ENCODE data around the gene LIF.
"Not testable (repeated sequence)": the region's sequence is repeated elsewhere in the genome, so short reads cannot be mapped to it uniquely, and the experiment has no call there.

Gene LIF

DNA sequence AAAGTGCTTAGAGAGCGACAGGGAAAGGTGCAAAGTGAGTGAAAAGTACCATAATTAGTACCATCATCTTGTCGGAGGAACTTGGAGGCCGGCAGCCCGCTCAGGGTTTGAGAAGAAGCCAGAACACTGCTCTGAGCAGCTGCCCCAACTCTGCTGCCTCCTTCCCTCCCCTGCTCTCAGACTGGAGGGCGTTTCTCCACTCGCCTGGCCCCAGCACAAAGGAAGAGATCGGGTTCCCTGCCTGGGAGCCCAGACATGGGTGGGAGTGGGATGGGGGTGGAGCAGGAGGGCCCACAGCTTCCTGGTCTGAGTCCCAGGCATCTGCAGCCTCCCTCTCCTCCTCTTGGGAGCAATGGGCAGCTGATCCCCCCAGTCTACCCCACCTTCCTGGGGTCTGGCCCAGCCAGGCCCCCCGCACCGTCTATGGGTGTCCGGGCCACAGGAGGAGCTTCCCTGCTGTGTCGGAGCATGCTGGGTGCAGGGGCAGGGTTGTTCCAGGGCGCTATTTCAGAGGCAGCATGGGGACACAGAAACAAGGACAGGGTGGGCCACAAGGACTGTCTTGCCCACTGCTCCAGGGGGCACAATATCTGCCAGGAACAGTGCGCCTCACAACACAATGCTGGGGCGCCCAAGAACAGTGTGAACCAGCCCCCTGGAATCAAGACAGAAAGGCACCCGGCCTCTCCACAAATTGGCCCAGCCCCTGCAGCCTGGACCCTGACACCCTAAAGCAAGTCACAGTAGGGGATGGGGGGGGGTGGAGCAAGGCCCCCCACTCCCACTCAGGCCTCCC, 4.8 kb downstream of the LIF start:
- no peak for DNase-seq

DNA sequence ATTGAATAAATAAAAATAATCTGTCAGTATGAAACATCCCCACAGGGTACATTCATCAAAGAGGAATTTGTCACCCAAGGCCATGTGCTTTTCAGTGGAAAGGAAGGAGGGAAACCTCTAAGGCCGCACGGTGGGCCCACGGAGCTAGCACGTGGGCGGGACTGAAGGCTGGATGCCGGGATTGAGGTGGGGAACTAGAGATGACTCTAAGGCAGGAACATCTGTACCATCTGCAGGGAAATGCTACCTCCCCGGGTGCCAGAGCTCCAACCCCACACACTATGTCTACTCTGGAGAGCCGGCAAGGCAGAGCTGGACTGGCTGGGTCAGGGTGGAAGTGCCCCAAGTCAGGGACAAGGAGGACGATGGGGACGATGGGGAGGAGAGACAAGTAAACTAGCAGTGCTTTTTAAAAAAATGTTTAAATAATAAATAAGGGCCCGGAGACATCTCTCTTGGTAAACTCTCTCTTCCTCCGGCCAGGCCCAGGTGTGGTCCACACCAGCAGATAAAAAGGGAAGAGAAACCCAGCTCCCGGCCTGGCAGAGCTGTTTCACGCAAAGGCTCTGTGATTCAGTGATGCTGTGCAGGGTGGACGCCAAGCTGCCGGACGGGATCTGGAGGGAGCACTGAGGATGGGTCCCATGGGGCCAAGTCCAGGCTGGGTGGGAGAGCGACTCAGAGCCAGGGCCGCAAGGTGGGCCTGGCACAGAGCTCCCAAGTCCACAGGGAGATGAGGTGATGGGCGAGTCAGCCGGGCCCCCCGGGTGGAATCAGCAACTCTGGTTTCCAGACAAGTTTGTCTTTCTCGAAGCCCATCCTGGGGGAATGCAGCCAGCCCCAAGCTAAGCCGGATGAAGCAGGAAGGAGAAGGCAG, 5.8 kb downstream of the LIF start:
- no peak for DNase-seq

DNA sequence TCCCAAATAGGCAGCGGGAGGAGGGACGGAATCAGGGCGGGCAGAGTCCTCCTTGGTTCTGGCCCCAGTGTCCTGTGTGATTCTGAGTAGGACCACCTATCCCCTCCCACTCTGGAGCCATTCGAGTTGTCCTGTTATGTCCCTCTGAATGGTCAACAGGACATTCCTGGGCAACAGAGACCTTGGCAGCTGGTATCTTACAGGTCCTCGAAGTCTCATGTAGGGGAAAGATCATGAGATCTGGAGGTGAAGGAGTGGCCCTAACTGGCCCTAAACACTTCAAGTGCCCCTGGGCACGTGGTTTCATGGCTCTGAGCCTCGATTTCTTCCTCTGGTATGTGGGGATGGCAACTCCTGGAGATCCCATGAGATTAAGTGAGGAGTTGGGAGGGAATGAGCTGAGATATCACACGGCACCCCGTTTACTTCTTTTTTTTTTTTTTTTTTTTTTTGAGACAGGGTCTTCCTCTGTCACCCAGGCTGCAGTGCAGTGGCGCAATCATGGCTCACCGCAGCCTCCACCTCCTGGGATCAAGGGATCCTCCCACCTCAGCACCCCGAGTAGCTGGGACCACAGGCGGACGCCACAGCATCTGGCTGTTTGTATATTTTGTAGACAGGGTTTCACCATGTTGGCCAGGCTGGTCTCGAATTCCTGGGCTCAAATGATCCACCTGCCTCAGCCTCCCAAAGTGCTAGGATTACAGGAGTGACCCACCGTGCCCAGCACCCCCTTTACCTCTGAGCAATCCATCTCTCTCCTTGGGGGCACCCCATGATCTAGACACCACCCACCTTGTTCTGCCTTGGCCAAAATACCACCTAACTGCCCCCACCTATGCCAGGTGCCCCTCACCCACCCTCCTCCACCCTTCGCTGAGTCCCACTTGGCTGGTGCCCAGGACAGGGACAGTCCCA, 6.8 kb downstream of the LIF start:
- no peak for DNase-seq

- DNase-seq = no peak
Observed at GRCh38 chr22:30238661-30239487, 7.7 kb downstream of the LIF start.

- DNase-seq = no peak
Observed at GRCh38 chr22:30238136-30238535, 8.4 kb downstream of the LIF start.

DNA sequence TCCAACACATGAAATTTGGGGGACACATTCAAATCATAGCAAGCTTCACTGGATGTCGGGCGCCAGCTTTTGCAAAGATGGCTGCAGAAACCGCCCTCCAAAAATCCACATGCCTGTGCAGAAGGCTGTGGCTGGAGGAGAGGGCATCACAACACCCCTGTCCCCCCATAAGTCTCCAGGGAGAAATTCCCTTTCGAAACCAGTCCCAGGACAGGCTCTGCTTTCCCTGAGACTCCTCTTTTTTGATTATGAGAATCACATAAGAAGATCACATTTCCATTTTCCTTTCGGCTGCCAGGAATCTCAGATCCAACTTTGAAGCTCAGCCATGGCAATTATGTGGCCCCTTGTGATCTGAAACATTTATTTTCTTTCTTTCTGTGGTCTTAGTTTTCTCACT, 9.7 kb downstream of the LIF start:
- no peak for DNase-seq

DNA sequence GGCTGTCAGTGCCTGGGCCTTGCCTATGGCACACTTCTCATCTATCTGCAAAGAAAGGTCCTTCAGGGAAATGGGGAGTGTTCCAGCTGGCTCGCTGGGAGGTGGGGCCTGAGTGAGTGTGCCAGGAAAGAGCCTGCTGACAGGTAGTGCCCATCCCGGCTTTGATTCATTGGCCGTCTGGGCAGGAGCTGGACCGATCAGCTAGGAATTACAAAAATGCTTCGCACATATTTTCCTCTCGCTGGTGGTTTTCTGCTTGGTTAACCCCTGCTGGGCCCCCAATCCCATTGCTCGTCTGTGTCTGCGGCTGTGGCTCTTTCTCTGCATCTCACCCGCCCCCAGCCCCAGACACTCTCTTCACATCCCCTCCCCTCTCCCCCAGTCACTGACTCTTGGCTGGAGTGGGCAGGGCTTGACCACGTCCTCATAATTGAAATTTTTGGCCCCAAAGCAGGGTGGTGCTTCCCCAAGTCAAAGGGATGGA, 10.8 kb downstream of the LIF start:
- no peak for DNase-seq

DNA sequence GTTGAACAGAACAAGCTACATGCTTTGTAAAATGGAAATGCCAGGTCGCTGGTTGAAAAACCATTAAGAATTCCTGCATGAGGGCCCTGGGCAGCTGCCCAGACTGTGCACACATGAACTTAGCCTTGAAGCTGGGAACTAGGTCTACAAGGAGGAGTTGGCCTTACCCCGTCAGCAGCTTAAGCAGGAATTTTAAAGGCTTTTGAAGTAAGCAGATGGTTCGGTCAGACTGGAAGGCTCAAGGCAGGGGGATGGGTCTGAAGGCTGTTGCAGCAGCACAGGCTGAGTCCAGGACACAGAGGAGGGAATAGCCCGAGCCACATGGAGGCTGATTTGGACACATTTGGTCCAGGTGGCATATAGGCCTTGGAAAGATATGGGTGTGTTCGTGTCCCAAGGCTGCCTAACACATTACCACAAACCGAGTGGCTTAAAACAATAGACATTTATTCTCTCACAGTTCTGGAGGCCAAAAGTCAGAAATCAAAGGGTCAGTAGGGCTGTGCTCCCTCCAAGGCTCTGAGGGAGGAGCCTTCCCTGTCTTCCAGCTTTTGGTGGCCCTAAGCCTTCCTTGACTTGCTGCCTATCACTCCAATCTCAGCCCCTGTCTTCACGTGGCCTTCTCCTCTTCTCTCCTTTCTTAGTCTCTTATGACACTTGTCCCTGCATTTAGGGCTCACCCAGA, 11.6 kb downstream of the LIF start:
- no peak for DNase-seq

GRCh38 chr22:30234325-30234724, 12.2 kb downstream of the LIF start:
- not testable (repeated sequence) for DNase-seq

GRCh38 chr22:30233582-30233981, 13.0 kb downstream of the LIF start:
- no peak for DNase-seq

- DNase-seq = no peak
Observed at GRCh38 chr22:30232716-30233218, 13.8 kb downstream of the LIF start.

GRCh38 chr22:30230787-30231461, 15.6 kb downstream of the LIF start:
- no peak for DNase-seq

DNA sequence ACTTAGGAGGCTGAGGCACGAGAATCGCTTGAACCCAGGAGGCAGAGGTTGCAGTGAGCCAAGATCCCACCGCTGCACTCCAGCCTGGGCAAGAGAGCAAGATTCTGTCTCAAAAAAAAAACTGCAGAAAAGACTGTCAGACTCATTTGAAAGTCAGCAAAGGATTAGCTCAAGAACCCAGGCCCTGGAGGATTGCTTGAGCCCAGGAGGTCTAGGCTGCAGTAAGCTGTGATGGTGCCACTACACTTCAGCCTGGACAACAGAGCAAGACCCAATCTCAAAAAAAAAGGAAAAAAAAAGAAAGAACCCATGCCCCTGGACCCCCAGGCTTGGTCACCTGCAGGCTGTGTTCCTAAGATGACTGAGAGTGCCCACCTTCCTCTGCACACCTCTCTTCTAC, 16.2 kb downstream of the LIF start:
- DNase-seq = no peak

GRCh38 chr22:30228509-30229359, 17.8 kb downstream of the LIF start:
- DNase-seq = no peak

DNA sequence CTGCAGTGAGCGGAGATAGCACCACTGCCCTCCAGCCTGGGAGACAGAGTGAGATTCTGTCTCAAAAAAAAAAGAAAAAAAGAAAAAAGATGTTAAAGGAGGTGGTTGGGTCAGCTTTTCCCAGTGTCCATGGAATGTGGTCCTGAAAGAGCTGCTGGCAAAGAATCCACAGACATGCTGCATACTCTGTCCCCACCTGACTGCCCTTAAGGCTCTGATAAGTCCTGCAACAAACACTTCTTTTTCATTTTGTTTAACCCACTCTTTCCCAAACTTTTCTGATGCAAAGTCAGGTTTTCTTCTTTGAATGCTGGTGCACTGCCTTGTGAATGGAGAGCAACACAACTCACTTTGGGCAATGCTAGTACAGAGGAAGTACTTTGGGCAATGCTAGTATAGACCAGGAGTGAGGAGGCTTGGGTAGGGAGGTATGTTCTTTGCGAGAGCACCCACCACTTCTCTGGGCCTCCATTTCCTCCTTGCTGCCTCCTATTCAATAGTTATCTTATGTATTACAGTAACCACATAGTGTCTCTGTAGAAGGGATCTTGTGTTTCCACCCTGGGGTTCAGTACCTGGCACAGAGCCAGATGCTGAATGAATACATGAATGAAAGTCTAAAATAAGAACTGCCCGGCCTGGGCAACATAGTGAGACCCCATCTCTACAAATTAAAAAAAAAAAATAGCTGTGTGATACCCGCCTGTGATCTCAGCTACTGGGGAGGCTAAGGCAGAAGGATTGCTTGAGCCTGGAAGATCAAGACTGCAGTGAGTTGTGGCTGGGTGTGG, 18.9 kb downstream of the LIF start:
- DNase-seq = no peak

DNA sequence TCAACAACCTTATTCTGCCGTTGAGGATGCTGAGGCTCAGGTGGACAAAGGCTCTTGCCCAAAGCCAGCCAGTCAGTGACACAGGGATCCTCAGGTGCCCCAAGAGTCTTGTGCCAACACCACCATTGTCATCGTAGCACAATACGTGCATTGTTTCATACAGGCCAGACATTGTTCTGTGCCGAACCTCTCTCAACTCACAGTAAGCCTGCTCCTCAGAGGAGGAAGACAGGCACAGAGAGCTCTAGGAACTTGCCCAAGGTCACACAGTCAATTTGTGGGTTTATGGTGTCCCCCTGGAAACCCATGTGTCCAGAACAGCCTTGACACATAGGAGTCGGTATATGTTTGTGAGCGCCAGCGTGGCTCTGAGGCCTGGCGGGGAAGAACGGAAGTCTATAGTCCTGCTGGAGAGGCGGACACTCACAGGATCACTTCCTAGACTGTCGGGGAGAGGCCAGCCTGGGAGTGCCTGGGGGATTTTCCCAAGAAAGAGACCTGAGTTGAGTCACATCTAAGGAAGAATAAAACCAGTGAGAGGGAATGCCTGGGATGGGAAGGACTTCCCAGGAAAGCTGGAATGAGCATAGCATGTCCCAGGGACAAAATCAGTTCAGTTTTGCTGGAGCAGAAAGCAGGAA, 20.2 kb downstream of the LIF start:
- DNase-seq = no peak

GRCh38 chr22:30225220-30225927, 21.2 kb downstream of the LIF start:
- no peak for DNase-seq

Measured in NCI-H2171 treated with DMSO at 0.1 percent for 48 hours (cell line).